RPMI8226 (cell line): Measurements from ENCODE around the gene ZBTB46.

Source experiments
- DNase-seq: peaks from one replicate; pipeline ENCODE4 v3.0.0-alpha.2; 2015

The ZBTB46 gene

GRCh38 chr20:63836458-63837344, 5.6 kb upstream of the ZBTB46 start:
- DNase-seq, result no peak

GRCh38 chr20:63835021-63835858, 4.2 kb upstream of the ZBTB46 start:
- peak; percentile 56 for DNase-seq

DNA sequence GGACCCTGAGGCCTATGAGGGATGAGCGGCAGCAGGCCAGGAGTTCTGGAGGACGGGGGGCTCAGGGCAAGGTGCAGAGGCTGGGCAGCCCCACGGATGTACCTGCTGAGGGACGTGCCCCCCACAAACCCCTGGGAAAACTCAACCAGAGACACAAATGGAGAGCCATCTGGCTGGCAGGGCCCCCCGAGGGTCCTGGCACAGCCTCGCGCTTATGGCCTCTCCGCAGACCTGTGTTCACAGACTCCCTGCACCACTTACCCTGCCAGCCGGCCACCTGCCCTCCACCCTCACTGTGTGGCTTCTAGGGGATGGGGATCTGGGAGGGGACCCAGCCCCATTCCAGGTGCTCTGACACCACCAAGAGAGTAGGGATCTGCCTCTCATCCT, 3.4 kb upstream of the ZBTB46 start:
- no peak for DNase-seq

DNA sequence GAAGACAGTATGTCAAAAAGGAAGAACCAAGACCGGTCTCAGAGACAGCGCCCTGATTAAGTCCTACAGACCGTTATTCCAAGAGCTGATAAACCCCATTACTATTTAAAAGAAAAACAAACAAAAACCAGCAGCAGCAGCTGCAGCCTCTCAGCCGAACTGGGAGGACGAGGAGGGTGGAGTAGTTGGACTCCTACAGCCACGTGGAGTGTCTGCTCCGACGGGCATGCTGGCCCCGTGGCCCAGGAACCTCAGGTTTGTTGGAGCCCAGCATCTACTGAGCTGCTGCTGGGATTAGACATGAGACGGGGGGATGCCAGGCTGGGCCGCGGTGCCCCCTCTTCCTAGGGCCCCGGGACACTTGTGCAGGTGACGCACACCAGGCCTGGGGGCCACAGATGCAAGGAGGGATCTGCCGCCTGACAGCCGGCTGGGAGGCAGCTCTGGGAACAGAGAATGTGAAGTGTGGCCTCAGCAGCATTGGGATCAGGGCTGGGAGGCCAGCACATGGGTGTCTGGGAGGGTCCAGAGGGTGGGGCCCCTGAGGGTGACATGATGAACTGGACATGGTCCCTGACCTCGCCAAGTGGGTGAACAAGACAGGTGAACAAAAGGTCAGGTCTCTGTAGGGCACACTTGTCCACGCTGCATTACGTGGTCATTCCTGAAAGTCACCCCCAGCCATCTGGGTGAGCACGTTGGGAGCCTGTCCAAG, 2.9 kb upstream of the ZBTB46 start:
- DNase-seq, result no peak

DNA sequence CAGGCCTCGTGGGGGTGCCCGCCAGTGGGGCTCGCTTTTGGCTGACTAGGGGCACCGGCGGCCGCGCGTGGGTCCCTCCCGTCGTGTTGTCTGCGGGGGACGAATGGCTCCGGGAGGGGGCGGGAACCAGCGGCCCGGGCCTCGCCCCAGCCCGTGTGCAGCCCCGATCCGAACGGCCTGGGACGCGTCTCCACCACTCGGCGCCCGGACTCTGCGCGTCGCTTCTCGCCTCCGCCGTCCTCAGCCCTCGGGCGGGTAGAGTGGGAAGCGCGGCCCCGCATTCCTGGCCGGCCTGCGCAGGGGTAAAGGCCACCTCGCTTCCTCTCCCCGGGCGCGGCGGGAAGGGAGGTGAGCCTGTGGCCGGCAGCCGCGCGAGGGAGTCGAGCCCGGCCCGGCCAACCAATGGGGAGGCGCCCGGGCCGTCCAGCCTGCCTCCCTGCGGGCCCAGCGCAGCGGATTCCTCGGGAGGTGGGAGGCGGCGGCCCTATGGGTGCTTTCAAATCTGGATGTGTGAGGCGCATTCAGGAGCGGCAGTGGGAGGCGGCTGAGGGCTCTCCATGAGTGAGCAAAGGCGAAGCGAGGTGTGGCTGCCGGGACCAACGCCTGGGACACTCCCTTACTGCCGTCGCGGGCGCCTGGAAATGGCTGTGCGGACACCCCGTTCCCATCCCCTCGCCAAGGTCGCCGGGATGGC, 1.1 kb upstream of the ZBTB46 start:
- no peak for DNase-seq

GRCh38 chr20:63831646-63831992, 555 bp upstream of the ZBTB46 start:
- DNase-seq, result no peak

- DNase-seq, result no peak
Measured at GRCh38 chr20:63829945-63830835, 874 bp downstream of the ZBTB46 start.

- DNase-seq, result no peak
Measured at GRCh38 chr20:63829603-63829944, 1.5 kb downstream of the ZBTB46 start.

DNA sequence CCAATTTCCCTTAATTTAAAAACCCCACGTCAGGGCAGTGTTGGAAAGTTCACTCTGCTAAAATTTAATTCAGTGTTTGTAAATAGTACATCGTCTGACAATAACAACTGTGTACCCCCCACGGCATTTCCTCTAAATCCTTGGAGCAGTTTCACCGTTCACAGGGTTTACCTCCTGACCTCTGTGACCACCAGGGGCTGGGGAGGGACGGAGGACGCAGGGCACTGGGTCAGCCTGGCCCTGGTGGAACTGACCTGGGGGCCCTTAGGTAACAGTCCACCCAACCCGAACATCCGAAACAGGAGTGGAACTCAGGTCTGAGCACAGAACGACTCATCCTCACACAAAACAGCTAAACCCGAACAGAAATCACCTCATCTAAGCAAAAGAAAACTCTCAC, 2.1 kb downstream of the ZBTB46 start:
- no peak for DNase-seq

DNA sequence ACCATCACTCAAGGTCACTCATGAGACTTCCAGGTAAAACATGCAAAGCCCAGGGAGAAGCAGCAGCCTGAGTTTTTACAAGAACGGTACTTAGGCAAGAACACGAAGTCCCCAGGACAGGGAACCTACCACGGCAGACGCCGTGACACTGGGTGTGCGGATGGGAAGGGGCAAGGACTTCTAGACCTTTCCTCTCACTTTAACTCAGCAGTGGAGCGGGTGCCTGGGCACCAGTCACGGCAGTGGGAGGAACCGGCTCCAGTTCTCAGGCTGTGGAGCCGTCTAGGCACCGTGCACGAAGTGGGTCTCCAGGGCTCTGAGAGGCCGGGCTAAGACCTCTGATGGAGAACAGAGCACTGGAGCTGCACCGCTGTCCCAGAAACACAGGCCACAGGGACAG, 2.5 kb downstream of the ZBTB46 start:
- DNase-seq, result no peak

- no peak for DNase-seq
Measured at GRCh38 chr20:63828124-63828523, 2.9 kb downstream of the ZBTB46 start.

GRCh38 chr20:63826753-63827152, 4.3 kb downstream of the ZBTB46 start:
- no peak for DNase-seq

GRCh38 chr20:63825331-63826118, 5.5 kb downstream of the ZBTB46 start:
- DNase-seq, result no peak

GRCh38 chr20:63823691-63824311, 7.3 kb downstream of the ZBTB46 start:
- DNase-seq, result no peak

GRCh38 chr20:63822276-63822696, 8.8 kb downstream of the ZBTB46 start:
- DNase-seq, result no peak

- no peak for DNase-seq
Measured at GRCh38 chr20:63821811-63822210, 9.3 kb downstream of the ZBTB46 start.

DNA sequence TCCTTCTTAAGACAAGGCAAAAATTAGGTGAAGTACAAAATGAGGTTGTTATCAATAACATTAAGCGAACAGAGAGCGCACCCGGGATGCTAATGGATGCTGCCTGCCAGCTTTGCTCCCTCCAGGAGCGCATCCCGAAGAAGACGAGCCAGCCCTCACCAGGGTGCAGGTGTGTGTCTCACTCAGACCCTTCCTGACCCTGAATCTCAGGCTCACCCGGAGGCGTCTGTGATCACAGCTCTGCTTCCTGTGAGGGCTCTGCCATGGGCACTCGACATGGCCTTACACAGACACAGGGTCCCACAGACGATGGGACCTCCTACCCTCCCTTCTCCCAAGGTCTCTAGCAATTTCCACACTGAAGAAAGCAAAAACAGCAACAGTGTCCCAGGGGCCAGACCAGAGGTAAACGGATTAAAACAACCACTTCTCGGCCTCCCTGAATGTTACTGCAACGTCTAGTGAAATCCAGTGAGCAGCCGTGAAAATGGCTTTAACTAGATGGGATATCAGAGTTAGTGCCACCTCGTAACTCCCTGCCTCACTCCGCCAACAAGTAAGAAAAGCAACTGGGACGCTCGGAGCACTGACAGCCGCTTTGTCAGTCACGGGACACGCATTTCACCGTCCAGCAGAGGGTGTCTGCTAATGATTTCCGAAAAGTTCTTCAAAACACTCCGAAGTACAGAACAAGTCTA, 11.7 kb downstream of the ZBTB46 start:
- peak; percentile 44 for DNase-seq

GRCh38 chr20:63815615-63816253, 15.3 kb downstream of the ZBTB46 start:
- DNase-seq, result no peak

- DNase-seq, result no peak
Measured at GRCh38 chr20:63814891-63815614, 16.0 kb downstream of the ZBTB46 start.
